Left ventricle myocardium inferior (tissue), 1 donor: Measurements from ENCODE around the gene DIAPH2. TPM values are rescaled to one million over a fixed set of nuclear protein-coding genes. Genes with fewer than 3 reads are reported as not detected.
A peak's percentile ranks its signal among the peaks of the same experiment; 100 is the strongest.

Source experiments
- DNase-seq: peaks from one replicate; pipeline ENCODE4 v3.0.0-alpha.2; 2020
- H3K27ac ChIP-seq: fragments of 200-600 bp; replicated peaks from 2 replicates; pipeline ENCODE4 v1.8.0; 2021
- H3K27me3 ChIP-seq: fragments of 200-600 bp; 2 replicates; pipeline ENCODE4 v1.8.0; 2021; ENCODE audit warnings: low read depth
- H3K36me3 ChIP-seq: fragments of 200-600 bp; 2 replicates; pipeline ENCODE4 v1.8.0; 2021
- H3K4me1 ChIP-seq: fragments of 200-600 bp; 2 replicates; pipeline ENCODE4 v1.8.0; 2021
- H3K4me3 ChIP-seq: fragments of 200-600 bp; 2 replicates; pipeline ENCODE4 v1.8.0; 2021; ENCODE audit warnings: mild to moderate bottlenecking, moderate library complexity
- H3K9me3 ChIP-seq: fragments of 200-600 bp; replicated peaks from 2 replicates; pipeline ENCODE4 v1.8.0; 2021
- CTCF ChIP-seq: fragments of 200-600 bp; IDR thresholded peaks from 2 replicates; pipeline ENCODE4 v1.8.0; 2021; ENCODE audit warnings: antibody characterized with exemption, mild to moderate bottlenecking, borderline replicate concordance
- intact Hi-C: fragments of 100-400 bp; cut with micrococcal nuclease; formaldehyde crosslinking; loops from one replicate; pipeline ENCODE4 v1.11.0; 2022
- total RNA-seq: library from RNA; stranded (reverse); fragmentation: NEBNext Ultra II Directional; extraction: Animal tissue kit (Norgen Biotek cat#: 25700); gene quantifications from one replicate; pipeline ENCODE4 v1.2.1, GENCODE V29; 2021
- donor health status: DM: no; HTN: yes; CAD: no; lungs with severe emphysema.

Gene DIAPH2
- total RNA-seq, 1 donor from 2014 or later: 9.3 TPM

GRCh38 chrX:97026406-97026805 is 341.8 kb downstream of the DIAPH2 start:
- no peaks in the 10 kb centered on the region for H3K27me3 ChIP-seq
- H3K27ac ChIP-seq: no peak overlapping the region
- H3K36me3 ChIP-seq: no peaks in the 10 kb centered on the region
- no peak overlapping the region for H3K4me3 ChIP-seq
- no peaks in the 10 kb centered on the region for H3K4me1 ChIP-seq
- intact Hi-C loops: no loop called here
- no peaks in the 10 kb centered on the region for H3K9me3 ChIP-seq
- peak; percentile 11 for TF ChIP-seq CTCF
- DNase-seq: no peak

- H3K27me3 ChIP-seq: no peaks in the 10 kb centered on the region
- intact Hi-C loops: no loop called here
Measured at GRCh38 chrX:97027384-97027922, 342.8 kb downstream of the DIAPH2 start.

GRCh38 chrX:97030463-97030862 is 345.8 kb downstream of the DIAPH2 start:
- no peaks in the 10 kb centered on the region for H3K9me3 ChIP-seq
- DNase-seq: no peak
- no peak overlapping the region for H3K27ac ChIP-seq
- no peak overlapping the region for H3K4me3 ChIP-seq
- no peaks in the 10 kb centered on the region for H3K4me1 ChIP-seq
- H3K27me3 ChIP-seq: no peaks in the 10 kb centered on the region
- intact Hi-C loops: no loop called here
- TF ChIP-seq CTCF: no peak
- no peaks in the 10 kb centered on the region for H3K36me3 ChIP-seq

More at GRCh38 chrX:97027384-97027922, 342.8 kb downstream of the DIAPH2 start:
- Histone ChIP-seq H3K9me3 (no peaks in the 10 kb centered on the region), H3K4me3 (no peak overlapping the region), H3K27ac (no peak overlapping the region), H3K4me1 (no peaks in the 10 kb centered on the region), H3K36me3 (no peaks in the 10 kb centered on the region)
- DNase-seq: no peak
- no peak for TF ChIP-seq CTCF

GRCh38 chrX:97030947-97031346 is 346.3 kb downstream of the DIAPH2 start:
- intact Hi-C loops: no loop called here

GRCh38 chrX:97039363-97040029 is 354.9 kb downstream of the DIAPH2 start:
- Histone ChIP-seq H3K4me1 (no peaks in the 10 kb centered on the region), H3K4me3 (no peak overlapping the region), H3K9me3 (peaks cover 6% of the 10 kb centered on the region), H3K27ac (no peak overlapping the region), H3K27me3 (no peaks in the 10 kb centered on the region), H3K36me3 (no peaks in the 10 kb centered on the region)
- intact Hi-C loops: no loop called here
- peak; percentile 28 for DNase-seq
- no peak for TF ChIP-seq CTCF

More at GRCh38 chrX:97030947-97031346, 346.3 kb downstream of the DIAPH2 start:
- H3K9me3 ChIP-seq: no peaks in the 10 kb centered on the region
- TF ChIP-seq CTCF: no peak
- no peaks in the 10 kb centered on the region for H3K4me1 ChIP-seq
- no peaks in the 10 kb centered on the region for H3K27me3 ChIP-seq
- no peak for DNase-seq
- H3K36me3 ChIP-seq: no peaks in the 10 kb centered on the region
- H3K27ac ChIP-seq: no peak overlapping the region
- no peak overlapping the region for H3K4me3 ChIP-seq
